Measurements from ENCODE around the gene SH3BP4.
"Not testable (repeated sequence)": the region's sequence is repeated elsewhere in the genome, so short reads cannot be mapped to it uniquely, and the experiment has no call there.

SH3BP4 gene

GRCh38 chr2:235020141-235020540, 68.3 kb downstream of the SH3BP4 start:
- DNase-seq (ENCODE audit: low spot score), result not testable (repeated sequence)

GRCh38 chr2:235021752-235022151, 69.9 kb downstream of the SH3BP4 start:
- DNase-seq (ENCODE audit: low spot score), result no peak

- no peak for DNase-seq (ENCODE audit: low spot score)
Measured at GRCh38 chr2:235024191-235024860, 72.5 kb downstream of the SH3BP4 start.

GRCh38 chr2:235024931-235025773, 73.3 kb downstream of the SH3BP4 start:
- no peak for DNase-seq (ENCODE audit: low spot score)

GRCh38 chr2:235025800-235026536, 74.2 kb downstream of the SH3BP4 start:
- no peak for DNase-seq (ENCODE audit: low spot score)

GRCh38 chr2:235026649-235027557, 75.1 kb downstream of the SH3BP4 start:
- DNase-seq (ENCODE audit: low spot score), result peak; percentile 77

GRCh38 chr2:235027558-235028214, 75.9 kb downstream of the SH3BP4 start:
- DNase-seq (ENCODE audit: low spot score), result no peak

GRCh38 chr2:235028646-235029045, 76.8 kb downstream of the SH3BP4 start:
- no peak for DNase-seq (ENCODE audit: low spot score)

- DNase-seq (ENCODE audit: low spot score), result no peak
Measured at GRCh38 chr2:235029054-235029453, 77.2 kb downstream of the SH3BP4 start.

GRCh38 chr2:235030126-235030525, 78.3 kb downstream of the SH3BP4 start:
- no peak for DNase-seq (ENCODE audit: low spot score)

- DNase-seq (ENCODE audit: low spot score), result no peak
Measured at GRCh38 chr2:235030936-235031335, 79.1 kb downstream of the SH3BP4 start.

- DNase-seq (ENCODE audit: low spot score), result no peak
Measured at GRCh38 chr2:235031686-235032373, 80.0 kb downstream of the SH3BP4 start.

GRCh38 chr2:235032466-235032865, 80.6 kb downstream of the SH3BP4 start:
- DNase-seq (ENCODE audit: low spot score), result no peak

GRCh38 chr2:235032949-235033348, 81.1 kb downstream of the SH3BP4 start:
- DNase-seq (ENCODE audit: low spot score), result no peak

- no peak for DNase-seq (ENCODE audit: low spot score)
Measured at GRCh38 chr2:235034265-235035118, 82.7 kb downstream of the SH3BP4 start.

GRCh38 chr2:235037604-235038166, 85.9 kb downstream of the SH3BP4 start:
- DNase-seq (ENCODE audit: low spot score), result no peak

GRCh38 chr2:235041221-235041917, 89.6 kb downstream of the SH3BP4 start:
- no peak for DNase-seq (ENCODE audit: low spot score)

GRCh38 chr2:235041918-235042575, 90.2 kb downstream of the SH3BP4 start:
- DNase-seq (ENCODE audit: low spot score), result no peak
